Measurements from ENCODE around the gene PTPRN2.
"Not testable (repeated sequence)": the region's sequence is repeated elsewhere in the genome, so short reads cannot be mapped to it uniquely, and the experiment has no call there.

Gene PTPRN2

DNA sequence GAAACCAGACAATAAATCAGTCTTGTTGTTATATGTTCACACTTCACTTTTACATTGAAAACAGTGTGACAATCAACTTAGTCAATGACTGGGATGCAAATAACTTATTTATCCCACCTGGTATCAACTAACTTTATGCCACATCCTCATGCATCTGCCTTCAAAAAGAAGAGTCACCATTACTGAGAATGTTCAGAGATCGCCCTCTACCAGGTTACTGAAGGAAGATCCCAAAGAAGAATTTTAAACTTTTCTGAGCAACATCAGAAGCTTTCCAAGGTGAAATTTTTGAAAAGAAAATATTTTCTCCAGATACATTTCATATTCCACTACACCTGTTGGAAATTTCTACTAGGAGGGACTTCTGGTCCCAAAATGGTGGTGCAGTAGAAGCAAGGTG lies 359.5 kb downstream of the PTPRN2 start:
- no peak for DNase-seq (ENCODE audit: low read depth)

DNA sequence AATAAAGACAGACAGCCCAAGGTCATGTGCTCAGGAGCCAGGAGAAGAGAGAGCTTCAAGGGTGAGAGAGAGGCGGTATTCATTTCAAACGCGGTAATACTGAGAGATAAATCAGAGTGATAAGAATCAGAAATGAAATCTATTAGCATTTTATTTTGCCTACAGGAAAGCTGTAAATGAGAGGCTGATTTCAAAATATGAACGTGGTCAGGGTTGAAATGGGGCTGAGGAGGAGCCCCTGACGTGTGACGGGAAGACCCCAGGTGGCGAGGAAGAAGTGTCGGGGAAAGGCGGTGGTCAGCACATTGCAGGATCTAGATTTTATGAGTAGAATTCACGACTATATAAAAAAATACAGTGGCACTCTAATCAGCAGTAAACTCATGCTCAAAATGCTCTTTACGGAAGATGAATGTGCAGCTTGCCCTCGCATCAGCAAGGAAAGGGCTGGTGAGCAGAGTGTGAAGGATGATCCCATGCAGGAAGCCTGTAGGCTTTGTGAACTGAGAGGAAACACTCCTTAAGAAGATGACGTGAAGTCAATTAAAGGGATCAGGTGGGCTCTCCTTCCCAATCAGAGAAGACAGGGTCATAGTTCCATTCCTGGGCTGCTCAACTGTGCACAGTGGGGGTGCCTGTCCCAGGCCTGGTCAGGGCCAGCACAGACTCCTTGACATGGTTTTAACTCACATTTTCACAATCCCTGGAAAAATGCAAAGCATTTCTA lies 360.2 kb downstream of the PTPRN2 start:
- no peak for DNase-seq (ENCODE audit: low read depth)

GRCh38 chr7:158216198-158216597 lies 371.4 kb downstream of the PTPRN2 start:
- no peak for DNase-seq (ENCODE audit: low read depth)

DNA sequence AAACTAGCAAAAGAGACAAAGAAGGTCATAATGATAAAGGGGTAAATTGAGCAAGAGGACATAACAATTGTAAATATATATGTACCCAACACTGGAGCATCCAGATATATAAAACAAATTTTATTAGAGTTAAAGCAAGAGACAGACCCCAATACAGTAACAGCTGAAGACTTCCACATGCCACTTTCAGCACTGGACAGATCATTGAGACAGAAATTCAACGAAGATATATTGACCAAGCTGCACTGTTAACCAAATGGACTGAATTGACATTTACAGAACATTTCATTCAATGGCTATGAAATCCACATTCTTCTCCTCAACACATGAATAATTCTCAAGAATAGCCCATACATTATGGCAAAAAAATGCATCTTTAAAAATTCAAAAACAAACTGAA lies 378.2 kb downstream of the PTPRN2 start:
- no peak for DNase-seq (ENCODE audit: low read depth)

- DNase-seq (ENCODE audit: low read depth): no peak
Observed at GRCh38 chr7:158206341-158206740, 381.3 kb downstream of the PTPRN2 start.

DNA sequence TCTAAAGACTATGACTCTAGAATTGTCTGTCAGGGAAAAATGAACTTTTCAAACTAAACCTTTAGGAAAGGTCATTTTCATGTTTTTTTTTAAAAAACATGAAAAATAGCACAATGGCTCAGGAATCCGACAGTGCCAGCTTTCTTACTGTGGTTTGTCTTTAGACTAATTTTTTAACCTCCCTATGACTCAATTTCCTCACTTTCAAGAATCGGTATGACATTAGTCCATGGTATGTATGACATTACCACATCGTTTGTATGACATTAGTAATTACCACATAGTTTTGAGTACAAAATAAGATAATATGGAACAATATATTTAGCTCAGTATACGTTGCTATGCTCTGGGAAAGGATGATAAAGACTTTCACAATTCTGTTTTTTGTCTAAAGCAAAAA lies 383.2 kb downstream of the PTPRN2 start:
- DNase-seq (ENCODE audit: low read depth): no peak

- DNase-seq (ENCODE audit: low read depth): not testable (repeated sequence)
Observed at GRCh38 chr7:158203948-158204347, 383.7 kb downstream of the PTPRN2 start.

DNA sequence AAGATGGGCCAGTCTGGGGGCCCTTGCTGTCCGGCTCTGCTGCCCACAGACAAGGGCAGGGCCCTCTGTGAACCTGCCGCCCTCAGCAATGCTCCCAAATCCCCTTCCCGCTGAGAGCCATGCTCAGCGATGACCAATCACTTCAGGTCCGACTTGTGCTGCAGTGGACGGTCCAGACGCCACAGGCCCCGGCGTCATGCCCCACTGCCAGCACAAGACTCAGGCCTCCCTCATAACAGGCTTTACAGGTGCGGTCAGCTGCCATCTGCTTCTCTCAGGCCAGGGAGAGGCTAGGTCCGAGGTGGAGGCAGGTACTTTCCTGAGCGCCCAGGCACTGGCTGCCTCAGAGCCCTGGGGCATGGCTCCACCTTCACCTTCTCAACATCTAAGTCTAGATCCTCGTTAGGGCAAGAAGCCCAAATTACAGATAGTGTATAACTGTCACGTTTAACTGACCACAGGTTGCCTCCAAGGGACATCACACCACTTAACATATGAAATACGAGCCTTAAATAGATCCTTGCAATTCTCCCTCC lies 393.2 kb downstream of the PTPRN2 start:
- no peak for DNase-seq (ENCODE audit: low read depth)

- DNase-seq (ENCODE audit: low read depth): no peak
Observed at GRCh38 chr7:158193446-158193845, 394.2 kb downstream of the PTPRN2 start.

DNA sequence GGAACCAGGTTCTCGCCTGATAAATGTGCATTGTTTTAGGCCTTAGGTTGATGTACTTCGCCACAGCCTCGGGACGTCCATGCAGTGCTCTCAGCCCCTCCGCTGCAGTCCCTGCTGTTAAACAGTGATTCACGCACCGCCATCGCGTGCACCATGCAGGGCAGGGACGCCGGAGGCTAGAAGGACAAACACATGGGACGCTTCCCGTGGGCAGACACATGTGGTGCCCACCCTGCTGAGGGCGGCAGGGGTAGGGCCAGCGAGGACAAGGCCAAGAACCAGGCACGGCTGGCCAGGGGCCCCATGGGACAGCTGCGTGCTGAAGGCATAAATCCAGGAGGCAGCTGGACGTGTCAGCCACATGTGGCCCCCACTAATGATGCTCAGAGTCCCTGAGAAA lies 394.7 kb downstream of the PTPRN2 start:
- DNase-seq (ENCODE audit: low read depth): no peak

- DNase-seq (ENCODE audit: low read depth): no peak
Observed at GRCh38 chr7:158192184-158192835, 395.3 kb downstream of the PTPRN2 start.

DNA sequence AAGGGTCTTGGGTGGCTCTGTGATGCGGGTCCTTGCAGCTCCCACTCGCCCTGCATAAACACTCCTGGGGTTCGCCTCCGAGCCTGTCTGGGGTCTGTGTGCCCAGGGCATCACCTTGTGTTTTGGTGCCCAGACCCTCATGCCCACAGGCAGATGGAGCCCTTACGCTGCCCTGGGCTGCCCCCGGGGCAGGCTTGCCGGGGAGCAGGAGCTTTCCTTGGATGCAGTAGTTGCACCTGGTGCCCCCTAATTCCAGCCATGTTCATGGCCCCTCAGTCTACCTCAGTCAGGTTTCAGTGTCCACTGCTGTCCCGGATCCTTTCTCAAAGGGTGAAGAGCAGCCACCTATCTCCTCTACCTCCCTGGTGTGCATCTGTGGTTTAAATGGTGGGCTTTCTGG lies 396.0 kb downstream of the PTPRN2 start:
- DNase-seq (ENCODE audit: low read depth): no peak

- no peak for DNase-seq (ENCODE audit: low read depth)
Observed at GRCh38 chr7:158190756-158191155, 396.9 kb downstream of the PTPRN2 start.

- no peak for DNase-seq (ENCODE audit: low read depth)
Observed at GRCh38 chr7:158188676-158189075, 398.9 kb downstream of the PTPRN2 start.

DNA sequence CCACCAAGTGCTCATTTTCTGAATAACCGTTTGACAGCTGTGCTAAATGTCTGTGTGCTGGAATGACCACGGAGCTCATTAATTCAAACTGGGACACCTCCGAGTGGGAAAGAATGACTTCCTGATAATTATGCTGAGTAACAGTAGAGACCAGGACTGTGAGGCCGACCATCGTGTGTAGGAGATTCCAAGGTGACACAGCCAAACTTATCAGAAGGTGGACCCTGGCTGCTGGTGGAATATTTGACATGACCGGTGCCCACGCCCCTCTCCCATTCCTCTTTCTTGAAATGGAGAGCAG lies 400.0 kb downstream of the PTPRN2 start:
- DNase-seq (ENCODE audit: low read depth): no peak

DNA sequence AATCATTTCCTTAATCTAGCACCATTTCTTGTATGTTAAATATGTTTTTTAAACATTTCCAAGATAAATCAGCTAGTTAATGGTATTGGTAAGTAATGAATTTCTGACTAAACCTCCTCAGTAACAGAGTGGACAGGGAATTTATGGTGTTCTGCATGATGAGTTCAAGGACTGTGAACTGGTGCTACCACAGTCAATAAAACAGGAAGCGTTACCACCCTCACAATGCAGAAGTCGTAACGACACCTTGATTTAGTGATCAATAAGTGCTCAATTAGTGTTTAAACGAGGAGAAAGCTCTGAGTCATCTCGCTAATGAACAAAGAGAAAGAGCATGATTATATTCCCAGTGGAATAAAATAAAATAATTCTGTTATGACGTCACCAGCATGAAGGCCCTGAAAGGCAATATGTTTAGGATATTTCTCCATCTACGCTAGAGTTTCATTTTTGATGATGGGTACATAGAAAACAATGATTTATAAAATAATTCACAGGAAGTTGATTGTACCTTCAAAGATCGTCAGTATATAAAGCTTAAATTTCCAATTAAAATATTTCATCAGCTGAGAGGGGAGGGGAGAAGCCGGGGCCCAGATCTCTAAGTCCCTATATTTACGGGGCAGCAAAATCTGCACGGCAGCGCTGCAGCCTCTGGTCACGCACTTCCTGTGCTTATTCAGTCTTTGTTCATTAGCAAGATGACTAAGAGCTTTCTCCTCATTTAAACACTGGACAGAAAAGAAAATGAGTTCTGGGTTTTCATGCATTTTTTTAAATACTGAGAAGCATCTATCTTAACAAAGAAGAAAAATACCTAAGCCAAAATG lies 400.5 kb downstream of the PTPRN2 start:
- no peak for DNase-seq (ENCODE audit: low read depth)

DNA sequence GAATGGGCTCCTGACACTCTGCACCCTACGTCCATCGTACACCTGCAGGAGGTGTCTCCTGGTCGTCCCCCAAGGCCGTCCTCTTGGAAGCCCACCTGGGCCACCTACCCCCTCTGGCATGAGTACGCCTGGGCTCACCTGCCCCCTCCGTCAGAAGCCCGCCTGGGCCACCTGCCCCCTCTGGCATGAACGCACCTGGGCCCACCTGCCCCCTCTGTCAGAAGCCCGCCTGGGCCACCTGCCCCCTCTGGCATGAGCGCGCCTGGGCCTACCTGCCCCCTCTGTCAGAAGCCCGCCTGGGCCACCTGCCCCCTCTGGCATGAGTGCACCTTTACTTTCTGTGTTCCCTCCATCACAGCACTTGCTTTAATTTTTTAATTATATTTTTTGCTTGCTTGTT lies 401.2 kb downstream of the PTPRN2 start:
- DNase-seq (ENCODE audit: low read depth): no peak

DNA sequence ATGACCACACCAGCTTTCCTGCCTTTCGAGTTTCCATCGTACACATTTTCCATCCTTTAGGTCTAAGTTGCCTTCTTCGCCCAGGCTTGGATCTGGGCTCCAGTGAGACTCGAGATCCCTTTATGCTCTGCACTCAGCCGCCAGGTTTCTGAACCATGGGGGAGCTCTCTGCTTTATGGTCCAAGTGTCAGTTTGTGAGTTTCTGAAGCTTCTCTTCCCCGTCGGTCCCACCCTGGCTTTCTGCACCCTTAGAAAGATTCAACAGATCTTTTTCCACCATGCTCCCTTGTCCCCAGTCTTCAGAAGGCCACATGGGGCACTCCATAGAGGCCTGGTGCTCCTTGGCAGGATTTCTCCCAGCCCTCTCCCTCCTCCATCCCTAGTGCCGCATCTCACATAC lies 402.0 kb downstream of the PTPRN2 start:
- DNase-seq (ENCODE audit: low read depth): no peak

DNA sequence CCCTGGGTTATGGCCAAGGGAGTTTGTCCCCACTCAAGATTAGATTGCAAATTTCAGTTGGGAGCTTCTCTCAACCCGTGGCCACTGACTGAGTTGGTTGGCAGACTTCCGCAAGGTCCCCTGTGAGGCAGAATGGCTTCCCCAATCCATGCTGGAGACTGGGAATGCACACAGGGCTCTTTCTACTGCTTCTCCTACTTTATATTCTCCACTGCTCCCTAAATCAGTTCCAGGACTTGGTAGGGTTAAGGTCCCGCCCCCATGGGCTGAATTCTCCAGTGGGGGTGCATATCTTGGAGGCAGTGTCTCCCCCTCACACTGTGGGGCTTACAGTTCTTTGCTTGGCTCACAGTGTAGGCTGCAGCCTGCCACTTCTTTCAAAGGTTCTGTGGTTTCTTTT lies 404.2 kb downstream of the PTPRN2 start:
- DNase-seq (ENCODE audit: low read depth): no peak

GRCh38 chr7:158176561-158177173 lies 411.0 kb downstream of the PTPRN2 start:
- no peak for DNase-seq (ENCODE audit: low read depth)

- no peak for DNase-seq (ENCODE audit: low read depth)
Observed at GRCh38 chr7:158175779-158176178, 411.8 kb downstream of the PTPRN2 start.

- DNase-seq (ENCODE audit: low read depth): no peak
Observed at GRCh38 chr7:158174947-158175346, 412.7 kb downstream of the PTPRN2 start.

GRCh38 chr7:158167373-158167772 lies 420.2 kb downstream of the PTPRN2 start:
- no peak for DNase-seq (ENCODE audit: low read depth)
